B cell (primary cell): Measurements from ENCODE around the gene TCERG1L. TPM values are rescaled to one million over a fixed set of nuclear protein-coding genes. Genes with fewer than 3 reads are reported as not detected.

Experiments
- ATAC-seq: fragments of 200-7000 bp; cut with Tn5 transposase; one replicate; pipeline ENCODE4 v1.10.0; 2021; ENCODE audit warnings: low read depth, mild to moderate bottlenecking, moderate number of reproducible peaks, moderate library complexity
- CTCF ChIA-PET: fragments of 350-600 bp; sonication (Branson Sonifier 250); formaldehyde crosslinking; loops from one replicate; lab custom pipeline; 2021; ENCODE audit warnings: antibody characterized with exemption, inconsistent platforms; lab: Charles Lee
- POLR2A ChIA-PET: fragments of 350-600 bp; sonication (Branson Sonifier 250); formaldehyde crosslinking; loops from one replicate; lab custom pipeline; 2021; ENCODE audit warnings: antibody characterized with exemption; lab: Charles Lee
- DNase-seq: peaks from one replicate; pipeline ENCODE4 v3.0.0; 2013
- H2AFZ ChIP-seq: 2 replicates; pipeline ENCODE4 v1.6.1; 2012; ENCODE audit warnings: mild to moderate bottlenecking, low read depth, low read length; ENCODE audit not compliant: insufficient read depth, poor library complexity, severe bottlenecking
- H3K27ac ChIP-seq, 2 donors: 1 replicate in 1 of 2; 2 replicates in 1 of 2; pipeline ENCODE4 v1.5.1; 2012 to 2013; ENCODE audit warnings: low read length in 2 of 2, mild to moderate bottlenecking in 2 of 2, moderate library complexity in 1 of 2
- H3K27me3 ChIP-seq, 4 experiments: fragments of 200-600 bp in 1 of 4; sonication (generic) in 1 of 4; replicated peaks in 1 of 4; 1 replicate in 2 of 4; 2 replicates in 2 of 4; pipeline versions ENCODE4 v1.6.1 to v1.7.0; 2013 to 2016; ENCODE audit warnings: low read length in 3 of 4, mild to moderate bottlenecking in 2 of 4, mixed read lengths in 1 of 4, moderate library complexity in 1 of 4; ENCODE audit not compliant: insufficient read depth in 4 of 4, control insufficient read depth in 3 of 4; ENCODE audit errors: control extremely low read depth in 1 of 4
- H3K36me3 ChIP-seq, 2 experiments: replicated peaks in 1 of 2; 1 replicate in 1 of 2; 2 replicates in 1 of 2; pipeline versions ENCODE4 v1.6.1 to v1.7.1; 2013; ENCODE audit warnings: low read length in 1 of 2; ENCODE audit not compliant: insufficient read depth in 2 of 2, control insufficient read depth in 1 of 2; ENCODE audit errors: control extremely low read depth in 1 of 2, extremely low read depth in 1 of 2
- H3K4me1 ChIP-seq, 2 donors: fragments of 200-600 bp in 1 of 2; sonication (generic) in 1 of 2; 1 replicate in 1 of 2; 2 replicates in 1 of 2; pipeline versions ENCODE4 v1.5.1 to v1.6.1; 2013 to 2017; ENCODE audit warnings: low read length in 2 of 2; ENCODE audit not compliant: control insufficient read depth in 2 of 2, insufficient read depth in 2 of 2
- H3K4me2 ChIP-seq: replicated peaks from 2 replicates; pipeline ENCODE3; 2012; ENCODE audit warnings: mild to moderate bottlenecking, low read depth, low read length; ENCODE audit not compliant: poor library complexity, severe bottlenecking
- H3K4me3 ChIP-seq, 5 experiments: fragments of 200-600 bp in 1 of 5; sonication (generic) in 1 of 5; 1 replicate in 3 of 5; 2 replicates in 2 of 5; pipeline versions ENCODE4 v1.5.1 to v1.7.0; 2011 to 2016; ENCODE audit warnings: low read length in 4 of 5, mild to moderate bottlenecking in 4 of 5, low read depth in 2 of 5, control low read depth in 1 of 5, moderate library complexity in 1 of 5; ENCODE audit not compliant: insufficient read depth in 1 of 5; ENCODE audit errors: control extremely low read depth in 1 of 5, extremely low read depth in 1 of 5
- H3K79me2 ChIP-seq: fragments of 200-600 bp; sonication (generic); one replicate; pipeline ENCODE4 v1.6.0; 2016; ENCODE audit warnings: low read length; ENCODE audit not compliant: control insufficient read depth, insufficient read depth
- H3K9ac ChIP-seq: fragments of 200-600 bp; sonication (generic); 2 replicates; pipeline ENCODE4 v1.6.1; 2017; ENCODE audit warnings: mild to moderate bottlenecking, low read length, moderate library complexity
- H3K9me3 ChIP-seq, 3 donors: one replicate each; pipeline versions ENCODE4 v1.6.1 to v1.7.1; 2013; ENCODE audit warnings: low read length in 2 of 3; ENCODE audit not compliant: control insufficient read depth in 2 of 3, insufficient read depth in 1 of 3; ENCODE audit errors: control extremely low read depth in 1 of 3
- H4K20me1 ChIP-seq: 2 replicates; pipeline ENCODE4 v1.6.0; 2012; ENCODE audit warnings: mild to moderate bottlenecking, low read length; ENCODE audit not compliant: insufficient read depth, control insufficient read depth, poor library complexity, severe bottlenecking
- H3K27ac Mint-ChIP-seq: one replicate; pipeline ENCODE4 v1.8.0; 2021; ENCODE audit warnings: mixed read lengths
- H3K27me3 Mint-ChIP-seq: one replicate; pipeline ENCODE4 v1.8.0; 2021; ENCODE audit warnings: mixed read lengths
- H3K4me1 Mint-ChIP-seq: one replicate; pipeline ENCODE4 v1.8.0; 2021; ENCODE audit warnings: mixed read lengths
- H3K4me3 Mint-ChIP-seq: one replicate; pipeline ENCODE4 v1.8.0; 2021; ENCODE audit warnings: mixed read lengths
- H3K9me3 Mint-ChIP-seq: one replicate; pipeline ENCODE4 v1.8.0; 2022; ENCODE audit warnings: mixed read lengths; ENCODE audit not compliant: insufficient read depth
- EZH2 ChIP-seq: IDR thresholded peaks from 2 replicates; pipeline ENCODE4 v1.6.1; 2012; ENCODE audit warnings: borderline replicate concordance, low read depth, mild to moderate bottlenecking, moderate library complexity, low read length; ENCODE audit not compliant: insufficient read depth, poor library complexity, severe bottlenecking
- WGBS: methylation state at CpG from one replicate; pipeline ENCODE4 v1.1.5; 2013; ENCODE audit warnings: missing lambda C conversion rate; ENCODE audit not compliant: insufficient coverage; 5-methylcytosine and 5-hydroxymethylcytosine counted together
- intact Hi-C: fragments of 100-400 bp; cut with micrococcal nuclease; formaldehyde crosslinking; loops from one replicate; pipeline ENCODE4 v1.10.0; 2022
- polyA plus RNA-seq: library from polyadenylated mRNA; depleted of rRNA; stranded (reverse); fragments of >200 nt; gene quantifications from 2 replicates; pipeline ENCODE4 v1.2.3, GENCODE V29; 2012
- total RNA-seq, 2 donors: library from RNA; stranded (reverse); fragments of 120-200 nt in 1 of 2; gene quantifications; 1 replicate in 1 of 2; 2 replicates in 1 of 2; pipeline versions ENCODE4 v1.2.3 to v1.2.4, GENCODE V29; 2013 to 2022
- TF ChIP-seq, protein P1 (sequence below): fragments of 200-600 bp; IDR thresholded peaks from one replicate; pipeline ENCODE4 v1.8.0; 2022; ENCODE audit warnings: antibody characterized with exemption, mild to moderate bottlenecking

The TCERG1L gene
- total and polyA plus RNA-seq, 2 donors (not counting 1 experiment from before 2014, with no cell fraction given), result 0.10 TPM; not detected in 1

DNA sequence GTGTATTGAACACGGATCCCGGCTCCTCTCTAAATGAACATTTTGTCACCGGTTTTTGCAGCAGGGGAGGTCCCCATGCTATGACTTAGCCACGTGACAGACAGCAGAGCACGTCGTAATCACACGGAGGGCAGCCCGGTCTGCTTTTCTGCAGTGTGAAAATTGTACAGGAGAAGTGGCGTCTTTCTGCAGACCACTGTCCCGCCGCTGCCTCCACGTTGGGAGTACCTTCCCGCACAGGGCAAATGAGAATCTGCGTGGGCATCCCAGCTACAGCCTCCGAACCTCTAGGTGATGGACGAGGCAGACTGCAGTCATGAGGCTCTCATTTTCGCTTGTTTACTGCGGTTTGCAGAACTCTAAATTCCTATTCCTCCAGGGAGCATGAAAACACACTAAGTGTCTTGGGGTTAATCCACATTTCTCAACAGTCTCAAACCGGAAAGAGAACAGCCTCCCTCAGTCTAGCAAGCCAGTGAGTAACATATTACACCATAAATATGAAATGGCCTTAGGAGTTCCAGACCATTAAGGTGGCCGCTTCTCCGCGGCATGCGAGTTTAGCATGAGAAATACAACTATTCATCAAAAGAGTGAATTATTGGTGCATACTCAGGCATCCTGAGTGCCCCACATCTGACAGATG, 89.8 kb downstream of the TCERG1L start:
- POLR2A ChIA-PET, result no interaction called here
- 92% methylated on average over 15 of the region's 23 CpGs for WGBS

DNA sequence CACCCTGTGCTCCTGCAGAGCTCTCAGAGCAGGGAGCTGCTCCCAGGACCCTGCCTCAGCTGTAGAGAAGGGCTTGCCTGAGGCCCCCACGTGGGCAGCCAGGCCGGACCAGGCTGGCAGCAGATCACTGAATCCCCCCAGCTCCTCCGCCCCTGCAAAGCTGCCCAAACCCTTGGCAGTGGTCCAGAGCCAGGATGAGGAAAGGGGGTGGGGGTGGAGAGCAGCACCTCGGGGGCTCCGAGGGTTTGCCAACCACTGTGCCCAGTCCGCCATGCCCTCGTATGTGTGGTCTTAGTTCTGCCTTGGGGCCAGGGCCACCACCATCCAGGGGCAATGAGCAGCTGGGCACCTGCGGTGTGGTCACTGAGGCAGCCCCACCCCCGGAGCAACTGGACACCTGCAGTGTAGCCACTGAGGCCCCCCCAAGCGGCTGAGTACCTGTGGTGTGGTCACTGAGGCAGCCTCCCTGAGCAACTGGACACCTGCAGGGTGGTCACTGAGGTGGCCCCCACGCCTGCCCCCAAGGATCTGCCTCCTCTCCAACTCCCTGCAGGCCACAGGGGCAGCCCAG, 90.8 kb downstream of the TCERG1L start:
- no peak overlapping the region for H2AFZ ChIP-seq
- Mint-ChIP-seq H3K27me3 (no peaks in the 10 kb centered on the region), H3K27ac (no peak overlapping the region), H3K4me3 (no peak overlapping the region), H3K4me1 (no peaks in the 10 kb centered on the region), H3K9me3 (no peaks in the 10 kb centered on the region)
- CTCF ChIA-PET, result no interaction called here
- 91% methylated on average over 10 of the region's 11 CpGs for WGBS
- no peaks in the 10 kb centered on the region for H3K27me3 ChIP-seq
- H3K27ac ChIP-seq, result no peak overlapping the region
- no peaks in the 10 kb centered on the region for H3K79me2 ChIP-seq
- DNase-seq (no peak), ATAC-seq (no peak)
- H3K4me2 ChIP-seq, result no peak overlapping the region
- POLR2A ChIA-PET, result no interaction called here
- H3K9me3 ChIP-seq, result peaks cover 0 to 43% (median 0%) of the 10 kb centered on the region in 3 donors
- H4K20me1 ChIP-seq, result no peaks in the 10 kb centered on the region
- TF ChIP-seq EZH2, result no peak
- TF ChIP-seq, protein P1, sequence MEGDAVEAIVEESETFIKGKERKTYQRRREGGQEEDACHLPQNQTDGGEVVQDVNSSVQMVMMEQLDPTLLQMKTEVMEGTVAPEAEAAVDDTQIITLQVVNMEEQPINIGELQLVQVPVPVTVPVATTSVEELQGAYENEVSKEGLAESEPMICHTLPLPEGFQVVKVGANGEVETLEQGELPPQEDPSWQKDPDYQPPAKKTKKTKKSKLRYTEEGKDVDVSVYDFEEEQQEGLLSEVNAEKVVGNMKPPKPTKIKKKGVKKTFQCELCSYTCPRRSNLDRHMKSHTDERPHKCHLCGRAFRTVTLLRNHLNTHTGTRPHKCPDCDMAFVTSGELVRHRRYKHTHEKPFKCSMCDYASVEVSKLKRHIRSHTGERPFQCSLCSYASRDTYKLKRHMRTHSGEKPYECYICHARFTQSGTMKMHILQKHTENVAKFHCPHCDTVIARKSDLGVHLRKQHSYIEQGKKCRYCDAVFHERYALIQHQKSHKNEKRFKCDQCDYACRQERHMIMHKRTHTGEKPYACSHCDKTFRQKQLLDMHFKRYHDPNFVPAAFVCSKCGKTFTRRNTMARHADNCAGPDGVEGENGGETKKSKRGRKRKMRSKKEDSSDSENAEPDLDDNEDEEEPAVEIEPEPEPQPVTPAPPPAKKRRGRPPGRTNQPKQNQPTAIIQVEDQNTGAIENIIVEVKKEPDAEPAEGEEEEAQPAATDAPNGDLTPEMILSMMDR, result no peak
- H3K4me1 ChIP-seq, result no peaks in the 10 kb centered on the region
- no peak overlapping the region for H3K4me3 ChIP-seq
- intact Hi-C loops, result no loop called here
- H3K9ac ChIP-seq, result no peak overlapping the region
- no peaks in the 10 kb centered on the region for H3K36me3 ChIP-seq

More for the DNA sequence above, 89.8 kb downstream of the TCERG1L start:
- TF ChIP-seq, protein P1, result no peak
- no peak for TF ChIP-seq EZH2
- CTCF ChIA-PET, result no interaction called here
- Mint-ChIP-seq H3K27ac (no peak overlapping the region), H3K9me3 (no peaks in the 10 kb centered on the region), H3K4me1 (no peaks in the 10 kb centered on the region), H3K27me3 (no peaks in the 10 kb centered on the region), H3K4me3 (no peak overlapping the region)
- Histone ChIP-seq H3K4me1 (no peaks in the 10 kb centered on the region), H3K27ac (no peak overlapping the region), H3K4me2 (no peak overlapping the region), H3K9ac (no peak overlapping the region), H3K36me3 (no peaks in the 10 kb centered on the region), H2AFZ (no peak overlapping the region), H3K27me3 (no peaks in the 10 kb centered on the region), H3K4me3 (no peak overlapping the region), H3K79me2 (no peaks in the 10 kb centered on the region), H3K9me3 (peaks cover 0 to 40% (median 0%) of the 10 kb centered on the region in 3 donors), H4K20me1 (no peaks in the 10 kb centered on the region)
- intact Hi-C loops, result no loop called here
- ATAC-seq, result no peak
- DNase-seq, result no peak
